ENCODE data around the gene IL22RA2. TPM values are rescaled to one million over a fixed set of nuclear protein-coding genes. Genes with fewer than 3 reads are reported as not detected.
A peak's percentile ranks its signal among the peaks of the same experiment; 100 is the strongest.
"Not testable (repeated sequence)": the region's sequence is repeated elsewhere in the genome, so short reads cannot be mapped to it uniquely, and the experiment has no call there.

IL22RA2 gene
- not detected in 2 replicates for total RNA-seq (2012; rRNA removed)

GRCh38 chr6:137173501-137173900 is at the start of gene IL22RA2:
TSS of gene IL22RA2 (minus strand) at chr6:137173644. CDS start at chr6:137161749, 11,895 bp downstream.
- no peaks in the 10 kb centered on the region for H3K4me1 ChIP-seq (ENCODE audit: control insufficient read depth, insufficient read depth, low read length)
- no peak within 1 kb of the TSS for H3K9ac ChIP-seq (ENCODE audit: low read depth, low read length)
- H3K4me2 ChIP-seq (ENCODE audit: low read length): no peak within 1 kb of the TSS
- H3K27me3 ChIP-seq (ENCODE audit: control insufficient read depth, insufficient read depth, low read length): peaks cover 13% of the 10 kb centered on the region
- H3K9me3 ChIP-seq (replicated peaks; ENCODE audit: low read length): no peaks in the 10 kb centered on the region
- no peaks in the 10 kb centered on the region for H3K36me3 ChIP-seq (ENCODE audit: insufficient read depth, low read length)
- H3K4me3 ChIP-seq (ENCODE audit: low read length): no peak within 1 kb of the TSS

- no peak overlapping the region for H3K9ac ChIP-seq (ENCODE audit: low read depth, low read length)
- H3K36me3 ChIP-seq (ENCODE audit: insufficient read depth, low read length): no peaks in the 10 kb centered on the region
- H3K4me3 ChIP-seq (ENCODE audit: low read length): no peak overlapping the region
- no peaks in the 10 kb centered on the region for H3K9me3 ChIP-seq (replicated peaks; ENCODE audit: low read length)
- peaks cover 28% of the 10 kb centered on the region for H3K4me1 ChIP-seq (ENCODE audit: control insufficient read depth, insufficient read depth, low read length)
- H3K4me2 ChIP-seq (ENCODE audit: low read length): no peak overlapping the region
- peaks cover 4% of the 10 kb centered on the region for H3K27me3 ChIP-seq (ENCODE audit: control insufficient read depth, insufficient read depth, low read length)
Measured at GRCh38 chr6:137222381-137222780, 48.9 kb upstream of the IL22RA2 start.

GRCh38 chr6:137219664-137220252 is 46.3 kb upstream of the IL22RA2 start:
- no peaks in the 10 kb centered on the region for H3K27me3 ChIP-seq (ENCODE audit: control insufficient read depth, insufficient read depth, low read length)
- H3K9ac ChIP-seq (ENCODE audit: low read depth, low read length): peak overlapping the region; percentile 92
- H3K36me3 ChIP-seq (ENCODE audit: insufficient read depth, low read length): no peaks in the 10 kb centered on the region
- H3K9me3 ChIP-seq (replicated peaks; ENCODE audit: low read length): no peaks in the 10 kb centered on the region
- H3K4me2 ChIP-seq (ENCODE audit: low read length): peak overlapping the region; percentile 90
- H3K4me1 ChIP-seq (ENCODE audit: control insufficient read depth, insufficient read depth, low read length): peaks cover 45% of the 10 kb centered on the region
- peak overlapping the region; percentile 81 for H3K4me3 ChIP-seq (ENCODE audit: low read length)

GRCh38 chr6:137218917-137219663 is 45.6 kb upstream of the IL22RA2 start, which contains the start of gene IFNGR1:
TSS of gene IFNGR1 (minus strand) at chr6:137219385. CDS start at chr6:137219327, 58 bp downstream.
- H3K4me1 ChIP-seq (ENCODE audit: control insufficient read depth, insufficient read depth, low read length): peaks cover 48% of the 10 kb centered on the region
- H3K9me3 ChIP-seq (replicated peaks; ENCODE audit: low read length): no peaks in the 10 kb centered on the region
- H3K27me3 ChIP-seq (ENCODE audit: control insufficient read depth, insufficient read depth, low read length): no peaks in the 10 kb centered on the region
- H3K36me3 ChIP-seq (ENCODE audit: insufficient read depth, low read length): no peaks in the 10 kb centered on the region
- H3K9ac ChIP-seq (ENCODE audit: low read depth, low read length): peak within 1 kb of the TSS; percentile 92
- peak within 1 kb of the TSS; percentile 90 for H3K4me2 ChIP-seq (ENCODE audit: low read length)
- peak within 1 kb of the TSS; percentile 81 for H3K4me3 ChIP-seq (ENCODE audit: low read length)

GRCh38 chr6:137218473-137218916 is 45.1 kb upstream of the IL22RA2 start:
- peak overlapping the region; percentile 92 for H3K9ac ChIP-seq (ENCODE audit: low read depth, low read length)
- peak overlapping the region; percentile 81 for H3K4me3 ChIP-seq (ENCODE audit: low read length)
- no peaks in the 10 kb centered on the region for H3K9me3 ChIP-seq (replicated peaks; ENCODE audit: low read length)
- H3K27me3 ChIP-seq (ENCODE audit: control insufficient read depth, insufficient read depth, low read length): no peaks in the 10 kb centered on the region
- peak overlapping the region; percentile 90 for H3K4me2 ChIP-seq (ENCODE audit: low read length)
- peaks cover 43% of the 10 kb centered on the region for H3K4me1 ChIP-seq (ENCODE audit: control insufficient read depth, insufficient read depth, low read length)
- H3K36me3 ChIP-seq (ENCODE audit: insufficient read depth, low read length): no peaks in the 10 kb centered on the region

- Histone ChIP-seq H3K36me3 (ENCODE audit: insufficient read depth, low read length) (no peaks in the 10 kb centered on the region), H3K27me3 (ENCODE audit: control insufficient read depth, insufficient read depth, low read length) (no peaks in the 10 kb centered on the region), H3K9ac (ENCODE audit: low read depth, low read length) (peak overlapping the region; percentile 92), H3K4me3 (ENCODE audit: low read length) (peak overlapping the region; percentile 81), H3K4me1 (ENCODE audit: control insufficient read depth, insufficient read depth, low read length) (peaks cover 40% of the 10 kb centered on the region), H3K4me2 (ENCODE audit: low read length) (peak overlapping the region; percentile 90), H3K9me3 (replicated peaks; ENCODE audit: low read length) (no peaks in the 10 kb centered on the region)
Measured at GRCh38 chr6:137217801-137218472, 44.5 kb upstream of the IL22RA2 start.

- Histone ChIP-seq H3K4me1 (ENCODE audit: control insufficient read depth, insufficient read depth, low read length) (peaks cover 36% of the 10 kb centered on the region), H3K4me2 (ENCODE audit: low read length) (peak overlapping the region; percentile 90), H3K36me3 (ENCODE audit: insufficient read depth, low read length) (no peaks in the 10 kb centered on the region), H3K9ac (ENCODE audit: low read depth, low read length) (no peak overlapping the region), H3K4me3 (ENCODE audit: low read length) (peak overlapping the region; percentile 81), H3K9me3 (replicated peaks; ENCODE audit: low read length) (no peaks in the 10 kb centered on the region), H3K27me3 (ENCODE audit: control insufficient read depth, insufficient read depth, low read length) (no peaks in the 10 kb centered on the region)
Measured at GRCh38 chr6:137216875-137217553, 43.6 kb upstream of the IL22RA2 start.

- no peaks in the 10 kb centered on the region for H3K36me3 ChIP-seq (ENCODE audit: insufficient read depth, low read length)
- no peaks in the 10 kb centered on the region for H3K27me3 ChIP-seq (ENCODE audit: control insufficient read depth, insufficient read depth, low read length)
- peak overlapping the region; percentile 0 for H3K4me2 ChIP-seq (ENCODE audit: low read length)
- no peak overlapping the region for H3K4me3 ChIP-seq (ENCODE audit: low read length)
- no peak overlapping the region for H3K9ac ChIP-seq (ENCODE audit: low read depth, low read length)
- H3K4me1 ChIP-seq (ENCODE audit: control insufficient read depth, insufficient read depth, low read length): peaks cover 40% of the 10 kb centered on the region
- H3K9me3 ChIP-seq (replicated peaks; ENCODE audit: low read length): no peaks in the 10 kb centered on the region
Measured at GRCh38 chr6:137216106-137216505, 42.7 kb upstream of the IL22RA2 start.

GRCh38 chr6:137215630-137216029 is 42.2 kb upstream of the IL22RA2 start:
- not testable (repeated sequence) for H3K9me3 ChIP-seq (replicated peaks; ENCODE audit: low read length); H3K9ac ChIP-seq (ENCODE audit: low read depth, low read length); H3K36me3 ChIP-seq (ENCODE audit: insufficient read depth, low read length); H3K27me3 ChIP-seq (ENCODE audit: control insufficient read depth, insufficient read depth, low read length); H3K4me2 ChIP-seq (ENCODE audit: low read length); H3K4me3 ChIP-seq (ENCODE audit: low read length)
- H3K4me1 ChIP-seq (ENCODE audit: control insufficient read depth, insufficient read depth, low read length): peaks cover 44% of the 10 kb centered on the region

GRCh38 chr6:137214931-137215330 is 41.5 kb upstream of the IL22RA2 start:
- no peak overlapping the region for H3K4me3 ChIP-seq (ENCODE audit: low read length)
- peaks cover 44% of the 10 kb centered on the region for H3K4me1 ChIP-seq (ENCODE audit: control insufficient read depth, insufficient read depth, low read length)
- H3K27me3 ChIP-seq (ENCODE audit: control insufficient read depth, insufficient read depth, low read length): no peaks in the 10 kb centered on the region
- no peaks in the 10 kb centered on the region for H3K36me3 ChIP-seq (ENCODE audit: insufficient read depth, low read length)
- H3K9me3 ChIP-seq (replicated peaks; ENCODE audit: low read length): no peaks in the 10 kb centered on the region
- H3K4me2 ChIP-seq (ENCODE audit: low read length): peak overlapping the region; percentile 14
- no peak overlapping the region for H3K9ac ChIP-seq (ENCODE audit: low read depth, low read length)

GRCh38 chr6:137213813-137214212 is 40.4 kb upstream of the IL22RA2 start:
- Histone ChIP-seq H3K4me3 (ENCODE audit: low read length) (no peak overlapping the region), H3K9ac (ENCODE audit: low read depth, low read length) (no peak overlapping the region), H3K36me3 (ENCODE audit: insufficient read depth, low read length) (no peaks in the 10 kb centered on the region), H3K27me3 (ENCODE audit: control insufficient read depth, insufficient read depth, low read length) (no peaks in the 10 kb centered on the region), H3K4me1 (ENCODE audit: control insufficient read depth, insufficient read depth, low read length) (peaks cover 38% of the 10 kb centered on the region), H3K9me3 (replicated peaks; ENCODE audit: low read length) (no peaks in the 10 kb centered on the region), H3K4me2 (ENCODE audit: low read length) (no peak overlapping the region)
